B cell (primary cell): ENCODE data around the gene CDH13. TPM values are rescaled to one million over a fixed set of nuclear protein-coding genes. Genes with fewer than 3 reads are reported as not detected.

Source experiments
- ATAC-seq: fragments of 200-7000 bp; cut with Tn5 transposase; one replicate; pipeline ENCODE4 v1.10.0; 2021; ENCODE audit warnings: low read depth, mild to moderate bottlenecking, moderate number of reproducible peaks, moderate library complexity
- CTCF ChIA-PET: fragments of 350-600 bp; sonication (Branson Sonifier 250); formaldehyde crosslinking; loops from one replicate; lab custom pipeline; 2021; ENCODE audit warnings: antibody characterized with exemption, inconsistent platforms; lab: Charles Lee
- POLR2A ChIA-PET: fragments of 350-600 bp; sonication (Branson Sonifier 250); formaldehyde crosslinking; loops from one replicate; lab custom pipeline; 2021; ENCODE audit warnings: antibody characterized with exemption; lab: Charles Lee
- DNase-seq: peaks from one replicate; pipeline ENCODE4 v3.0.0; 2013
- H2AFZ ChIP-seq: 2 replicates; pipeline ENCODE4 v1.6.1; 2012; ENCODE audit warnings: mild to moderate bottlenecking, low read depth, low read length; ENCODE audit not compliant: insufficient read depth, poor library complexity, severe bottlenecking
- H3K27ac ChIP-seq, 2 donors: 1 replicate in 1 of 2; 2 replicates in 1 of 2; pipeline ENCODE4 v1.5.1; 2012 to 2013; ENCODE audit warnings: low read length in 2 of 2, mild to moderate bottlenecking in 2 of 2, moderate library complexity in 1 of 2
- H3K27me3 ChIP-seq, 4 experiments: fragments of 200-600 bp in 1 of 4; sonication (generic) in 1 of 4; replicated peaks in 1 of 4; 1 replicate in 2 of 4; 2 replicates in 2 of 4; pipeline versions ENCODE4 v1.6.1 to v1.7.0; 2013 to 2016; ENCODE audit warnings: low read length in 3 of 4, mild to moderate bottlenecking in 2 of 4, mixed read lengths in 1 of 4, moderate library complexity in 1 of 4; ENCODE audit not compliant: insufficient read depth in 4 of 4, control insufficient read depth in 3 of 4; ENCODE audit errors: control extremely low read depth in 1 of 4
- H3K36me3 ChIP-seq, 2 experiments: replicated peaks in 1 of 2; 1 replicate in 1 of 2; 2 replicates in 1 of 2; pipeline versions ENCODE4 v1.6.1 to v1.7.1; 2013; ENCODE audit warnings: low read length in 1 of 2; ENCODE audit not compliant: insufficient read depth in 2 of 2, control insufficient read depth in 1 of 2; ENCODE audit errors: control extremely low read depth in 1 of 2, extremely low read depth in 1 of 2
- H3K4me1 ChIP-seq, 2 donors: fragments of 200-600 bp in 1 of 2; sonication (generic) in 1 of 2; 1 replicate in 1 of 2; 2 replicates in 1 of 2; pipeline versions ENCODE4 v1.5.1 to v1.6.1; 2013 to 2017; ENCODE audit warnings: low read length in 2 of 2; ENCODE audit not compliant: control insufficient read depth in 2 of 2, insufficient read depth in 2 of 2
- H3K4me2 ChIP-seq: replicated peaks from 2 replicates; pipeline ENCODE3; 2012; ENCODE audit warnings: mild to moderate bottlenecking, low read depth, low read length; ENCODE audit not compliant: poor library complexity, severe bottlenecking
- H3K4me3 ChIP-seq, 5 experiments: fragments of 200-600 bp in 1 of 5; sonication (generic) in 1 of 5; 1 replicate in 3 of 5; 2 replicates in 2 of 5; pipeline versions ENCODE4 v1.5.1 to v1.7.0; 2011 to 2016; ENCODE audit warnings: low read length in 4 of 5, mild to moderate bottlenecking in 4 of 5, low read depth in 2 of 5, control low read depth in 1 of 5, moderate library complexity in 1 of 5; ENCODE audit not compliant: insufficient read depth in 1 of 5; ENCODE audit errors: control extremely low read depth in 1 of 5, extremely low read depth in 1 of 5
- H3K79me2 ChIP-seq: fragments of 200-600 bp; sonication (generic); one replicate; pipeline ENCODE4 v1.6.0; 2016; ENCODE audit warnings: low read length; ENCODE audit not compliant: control insufficient read depth, insufficient read depth
- H3K9ac ChIP-seq: fragments of 200-600 bp; sonication (generic); 2 replicates; pipeline ENCODE4 v1.6.1; 2017; ENCODE audit warnings: mild to moderate bottlenecking, low read length, moderate library complexity
- H3K9me3 ChIP-seq, 3 donors: one replicate each; pipeline versions ENCODE4 v1.6.1 to v1.7.1; 2013; ENCODE audit warnings: low read length in 2 of 3; ENCODE audit not compliant: control insufficient read depth in 2 of 3, insufficient read depth in 1 of 3; ENCODE audit errors: control extremely low read depth in 1 of 3
- H4K20me1 ChIP-seq: 2 replicates; pipeline ENCODE4 v1.6.0; 2012; ENCODE audit warnings: mild to moderate bottlenecking, low read length; ENCODE audit not compliant: insufficient read depth, control insufficient read depth, poor library complexity, severe bottlenecking
- H3K27ac Mint-ChIP-seq: one replicate; pipeline ENCODE4 v1.8.0; 2021; ENCODE audit warnings: mixed read lengths
- H3K27me3 Mint-ChIP-seq: one replicate; pipeline ENCODE4 v1.8.0; 2021; ENCODE audit warnings: mixed read lengths
- H3K4me1 Mint-ChIP-seq: one replicate; pipeline ENCODE4 v1.8.0; 2021; ENCODE audit warnings: mixed read lengths
- H3K4me3 Mint-ChIP-seq: one replicate; pipeline ENCODE4 v1.8.0; 2021; ENCODE audit warnings: mixed read lengths
- H3K9me3 Mint-ChIP-seq: one replicate; pipeline ENCODE4 v1.8.0; 2022; ENCODE audit warnings: mixed read lengths; ENCODE audit not compliant: insufficient read depth
- CTCF ChIP-seq: fragments of 200-600 bp; IDR thresholded peaks from one replicate; pipeline ENCODE4 v1.8.0; 2022; ENCODE audit warnings: antibody characterized with exemption, mild to moderate bottlenecking
- EZH2 ChIP-seq: IDR thresholded peaks from 2 replicates; pipeline ENCODE4 v1.6.1; 2012; ENCODE audit warnings: borderline replicate concordance, low read depth, mild to moderate bottlenecking, moderate library complexity, low read length; ENCODE audit not compliant: insufficient read depth, poor library complexity, severe bottlenecking
- WGBS: methylation state at CpG from one replicate; pipeline ENCODE4 v1.1.5; 2013; ENCODE audit warnings: missing lambda C conversion rate; ENCODE audit not compliant: insufficient coverage; 5-methylcytosine and 5-hydroxymethylcytosine counted together
- intact Hi-C: fragments of 100-400 bp; cut with micrococcal nuclease; formaldehyde crosslinking; loops from one replicate; pipeline ENCODE4 v1.10.0; 2022
- polyA plus RNA-seq: library from polyadenylated mRNA; depleted of rRNA; stranded (reverse); fragments of >200 nt; gene quantifications from 2 replicates; pipeline ENCODE4 v1.2.3, GENCODE V29; 2012
- total RNA-seq, 2 donors: library from RNA; stranded (reverse); fragments of 120-200 nt in 1 of 2; gene quantifications; 1 replicate in 1 of 2; 2 replicates in 1 of 2; pipeline versions ENCODE4 v1.2.3 to v1.2.4, GENCODE V29; 2013 to 2022

CDH13 gene
- total and polyA plus RNA-seq, 2 donors (not counting 1 experiment from before 2014, with no cell fraction given) = not detected

DNA sequence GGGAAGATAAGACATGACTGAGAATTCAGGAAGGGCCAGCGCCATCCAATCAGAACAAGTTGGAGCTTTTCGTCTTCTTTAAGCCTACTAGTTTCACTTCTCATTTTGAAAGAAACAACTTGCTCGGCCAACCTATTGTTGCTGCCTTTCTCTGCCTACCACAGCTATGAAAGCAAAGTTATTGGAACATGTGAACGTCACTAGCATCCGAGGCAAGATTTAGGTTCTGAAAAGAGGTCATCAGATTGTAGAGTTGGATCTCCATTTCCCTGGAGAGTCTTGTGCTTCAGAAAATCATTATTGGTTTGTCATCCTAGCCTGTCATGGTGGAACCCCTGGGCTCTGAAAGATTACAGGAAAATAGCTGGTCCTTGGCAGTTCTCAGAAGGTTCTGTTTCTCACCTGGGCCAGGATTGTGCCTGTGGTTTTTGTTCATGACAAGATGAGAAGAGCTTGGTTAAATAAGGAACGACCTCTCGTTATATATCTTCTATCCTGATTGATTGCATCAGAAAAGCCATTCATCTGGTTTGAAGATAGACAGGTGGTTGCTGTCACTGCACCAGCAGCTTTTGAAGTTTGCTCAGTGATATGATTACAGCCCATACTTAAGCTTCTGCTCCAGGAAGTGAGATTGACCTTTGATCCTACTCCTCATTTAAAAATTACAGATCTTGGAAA lies 25.3 kb downstream of the CDH13 start:
- no peak for TF ChIP-seq CTCF
- TF ChIP-seq EZH2 = no peak
- Histone ChIP-seq H3K9ac (no peak overlapping the region), H3K4me3 (no peak overlapping the region), H3K9me3 (peaks cover 0 to 5% (median 0%) of the 10 kb centered on the region in 3 donors), H3K36me3 (no peaks in the 10 kb centered on the region), H3K4me2 (peak overlapping the region; percentile 33), H3K27me3 (no peaks in the 10 kb centered on the region), H4K20me1 (no peaks in the 10 kb centered on the region), H3K27ac (no peak overlapping the region), H3K4me1 (peaks cover 4 to 23% of the 10 kb centered on the region in 2 donors), H2AFZ (peak overlapping the region; percentile 41), H3K79me2 (no peaks in the 10 kb centered on the region)
- Mint-ChIP-seq H3K9me3 (peaks cover 2% of the 10 kb centered on the region), H3K4me1 (peaks cover 13% of the 10 kb centered on the region), H3K27me3 (peaks cover 8% of the 10 kb centered on the region), H3K4me3 (peak overlapping the region; percentile 1), H3K27ac (no peak overlapping the region)
- ChIA-PET CTCF (interaction anchor here (0.7 to 1.2 kb wide), 2 partner anchors 12 to 405 kb away, joined by 3 read pairs; no protein-coding TSS in a partner anchor), POLR2A (no interaction called here)
- 40% methylated on average over 2 of the region's 7 CpGs for WGBS
- DNase-seq = peak; percentile 58
- ATAC-seq = peak; percentile 54
- intact Hi-C loops = no loop called here

DNA sequence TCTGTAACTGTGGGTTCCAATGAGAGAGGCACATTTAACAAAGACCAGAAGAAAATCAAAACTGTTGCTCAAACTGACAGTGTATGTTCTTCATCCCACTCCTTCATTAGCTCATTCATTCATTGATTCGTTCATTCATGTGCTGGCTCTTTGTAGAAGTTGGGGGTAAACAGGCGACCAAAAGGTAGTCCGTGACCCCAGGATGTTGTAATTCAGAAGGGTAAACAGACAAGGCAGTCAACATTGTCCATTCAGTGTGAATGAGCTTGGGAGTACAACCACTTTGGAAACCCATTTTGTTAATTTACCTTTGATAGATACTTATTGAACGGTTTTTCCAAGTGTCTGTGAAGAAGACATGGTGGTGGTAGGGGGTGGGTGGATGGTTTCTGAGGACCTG lies 26.1 kb downstream of the CDH13 start:
- Histone ChIP-seq H3K4me1 (peaks cover 4 to 23% of the 10 kb centered on the region in 2 donors), H3K4me2 (no peak overlapping the region), H3K36me3 (no peaks in the 10 kb centered on the region), H3K9ac (no peak overlapping the region), H3K27ac (no peak overlapping the region), H3K9me3 (peaks cover 0 to 5% (median 0%) of the 10 kb centered on the region in 3 donors), H3K79me2 (no peaks in the 10 kb centered on the region), H2AFZ (no peak overlapping the region), H4K20me1 (no peaks in the 10 kb centered on the region), H3K27me3 (no peaks in the 10 kb centered on the region), H3K4me3 (no peak overlapping the region)
- peaks cover 2% of the 10 kb centered on the region for H3K9me3 Mint-ChIP-seq
- H3K4me1 Mint-ChIP-seq = peaks cover 13% of the 10 kb centered on the region
- H3K27ac Mint-ChIP-seq = no peak overlapping the region
- no peak for ATAC-seq
- intact Hi-C loops = no loop called here
- CTCF ChIA-PET = interaction anchor here (1.2 kb wide), 1 partner anchor 12 kb away, joined by 3 read pairs; no protein-coding TSS in a partner anchor
- WGBS = no CpG with 5 or more reads among the region's 4 CpGs
- POLR2A ChIA-PET = no interaction called here
- H3K27me3 Mint-ChIP-seq = peaks cover 9% of the 10 kb centered on the region
- TF ChIP-seq CTCF (no peak), EZH2 (no peak)
- DNase-seq = no peak
- no peak overlapping the region for H3K4me3 Mint-ChIP-seq
